K562 (cell line): Measurements from ENCODE around the gene TNFAIP3. TPM values are rescaled to one million over a fixed set of nuclear protein-coding genes. Genes with fewer than 3 reads are reported as not detected.

Source experiments
- ATF4 ChIP-seq: fragments of 450-650 bp; formaldehyde crosslinking; IDR thresholded peaks from 2 replicates; pipeline ENCODE4 v1.4.0; 2022; ENCODE audit warnings: mild to moderate bottlenecking, moderate library complexity
- CEBPG ChIP-seq, 3 experiments: fragments of 200-800 bp in 1 of 3; sonication (Bioruptor generic) in 1 of 3; sonication (generic) in 1 of 3; formaldehyde crosslinking in 1 of 3; IDR thresholded peaks in 2 of 3; conservative IDR thresholded peaks in 1 of 3; 2 replicates each; pipeline versions ENCODE4 v1.6.1 to v1.8.0; 2016 to 2022; ENCODE audit warnings: missing compliant biosample characterization in 2 of 3, missing genetic modification characterization in 2 of 3, mild to moderate bottlenecking in 1 of 3, missing genetic modification reagents in 1 of 3
- CXXC5 ChIP-seq: fragments of 250-450 bp; sonication (Bioruptor Pico); IDR thresholded peaks from 2 replicates; pipeline ENCODE4 v1.8.0; 2022; ENCODE audit warnings: inconsistent platforms, mild to moderate bottlenecking, moderate library complexity
- FOXM1 ChIP-seq, 2 experiments: fragments of 450-650 bp in 1 of 2; sonication (generic) in 1 of 2; formaldehyde crosslinking in 1 of 2; IDR thresholded peaks; 2 replicates each; pipeline versions ENCODE4 v1.6.1 to v1.9.0; 2017 to 2022; ENCODE audit warnings: low read depth in 2 of 2, mild to moderate bottlenecking in 2 of 2, missing genetic modification reagents in 1 of 2, moderate library complexity in 1 of 2
- KLF16 ChIP-seq: IDR thresholded peaks from 2 replicates; pipeline ENCODE4 v1.6.1; 2016; ENCODE audit warnings: antibody characterized with exemption
- MAZ ChIP-seq, 2 experiments: fragments of 450-650 bp in 1 of 2; sonication (generic) in 1 of 2; formaldehyde crosslinking; IDR thresholded peaks in 1 of 2; conservative IDR thresholded peaks in 1 of 2; 2 replicates each; pipeline versions ENCODE4 v1.4.0 to v1.5.0; 2020; ENCODE audit warnings: mild to moderate bottlenecking in 1 of 2, missing genetic modification reagents in 1 of 2
- MBD2 ChIP-seq: sonication (generic); IDR thresholded peaks from 2 replicates; pipeline ENCODE4 v1.6.1; 2016; ENCODE audit warnings: low read depth, borderline replicate concordance
- MTA3 ChIP-seq: fragments of 450-650 bp; formaldehyde crosslinking; IDR thresholded peaks from 2 replicates; pipeline ENCODE4 v1.6.1; 2017; ENCODE audit warnings: mild to moderate bottlenecking, borderline replicate concordance
- NCOA6 ChIP-seq: fragments of 450-650 bp; IDR thresholded peaks from 2 replicates; pipeline ENCODE4 v1.6.1; 2017; ENCODE audit warnings: mild to moderate bottlenecking
- SP1 ChIP-seq: sonication (generic); formaldehyde crosslinking; IDR thresholded peaks from 2 replicates; pipeline ENCODE4 v1.8.1; 2022; ENCODE audit warnings: mild to moderate bottlenecking, missing genetic modification reagents
- SRSF3 ChIP-seq: fragments of 200-400 bp; formaldehyde crosslinking; IDR thresholded peaks from 2 replicates; pipeline ENCODE4 v1.6.1; 2016; ENCODE audit warnings: mild to moderate bottlenecking, low read length, moderate library complexity; ENCODE audit not compliant: insufficient read depth
- TBP ChIP-seq: optimal IDR thresholded peaks from 2 replicates; pipeline ENCODE3; 2011; ENCODE audit warnings: low read depth, low read length, improper control_type of control experiment
- TEAD4 ChIP-seq, 2 experiments: sonication (generic) in 1 of 2; formaldehyde crosslinking in 1 of 2; IDR thresholded peaks; 2 replicates each; pipeline versions ENCODE4 v1.6.1 to v1.8.0; 2012 to 2022; ENCODE audit warnings: borderline replicate concordance in 1 of 2, inconsistent platforms in 1 of 2, low read length in 1 of 2, mild to moderate bottlenecking in 1 of 2, missing genetic modification reagents in 1 of 2
- ZNF584 ChIP-seq: fragments of 200-800 bp; sonication (Bioruptor generic); IDR thresholded peaks from 2 replicates; pipeline ENCODE4 v1.6.1; 2016; ENCODE audit warnings: low read depth, mild to moderate bottlenecking, missing genetic modification characterization, missing compliant biosample characterization
- ZNF740 ChIP-seq, 3 experiments: fragments of 200-800 bp in 1 of 3; sonication (Bioruptor generic) in 1 of 3; sonication (generic) in 1 of 3; formaldehyde crosslinking in 1 of 3; IDR thresholded peaks; 2 replicates each; pipeline versions ENCODE4 v1.6.1 to v1.8.0; 2016 to 2022; ENCODE audit warnings: mild to moderate bottlenecking in 2 of 3, missing compliant biosample characterization in 2 of 3, missing genetic modification characterization in 2 of 3, missing genetic modification reagents in 1 of 3
- polyA plus RNA-seq, 8 experiments: library from polyadenylated mRNA; depleted of rRNA in 4 of 8; stranded (reverse) in 5 of 8; unstranded in 3 of 8; fragments of >200 nt; fragmentation: Nextera tagmentation in 2 of 8; fragmentation: Illumina TruSeq in 1 of 8; extraction: Ambion mirVana in 2 of 8; extraction: Trizol in 1 of 8; gene quantifications; 2 replicates each; pipeline versions ENCODE4 v1.2.1 to v1.2.3, GENCODE V29; 2011 to 2014; ENCODE audit warnings: inconsistent platforms in 1 of 8, missing spikeins in 1 of 8
- total RNA-seq, 7 experiments: library from RNA; depleted of rRNA in 6 of 7; stranded (reverse); fragments of >200 nt in 6 of 7; fragmentation: Illumina TruSeq in 2 of 7; extraction: Trizol in 2 of 7; gene quantifications; 2 replicates each; pipeline versions ENCODE4 v1.2.1 to v1.2.3, GENCODE V29; 2011 to 2021; ENCODE audit warnings: low replicate concordance in 1 of 7

TNFAIP3 gene
- total and polyA plus RNA-seq, 9 of the 15 experiments (the other 6 are each of a cell fraction or from before 2014, with no cell fraction given), result 0.79 to 17.0 (median 6.4) TPM

- TF ChIP-seq ZNF740 (CRISPR knock-in tag; IDR thresholded peaks at IDR 0.05) (0 out of 2 replicates have a peak, but pooled peaks have one; percentile 4), ZNF740 (tag; IDR thresholded peaks at IDR 0.05) (0 out of 4 replicates have a peak, but pooled peaks of 1 of the 2 experiments have one; percentile 58), ZNF584 (peak; percentile 90), NCOA6 (no peak), FOXM1 (IDR thresholded peaks at IDR 0.05; ENCODE audit: low read depth) (peak; percentile 52), FOXM1 (CRISPR knock-in tag; IDR thresholded peaks at IDR 0.05; ENCODE audit: low read depth) (no peak), SRSF3 (no peak), MAZ (CRISPR knock-in tag; conservative IDR thresholded peaks at IDR 0.05 in 1 of 2, IDR thresholded peaks at IDR 0.05 in 1 of 2) (peak in 1 of 2 experiments; percentile 60; a peak in 2 of 4 replicates), KLF16 (peak; percentile 4; the same call in 1 of the 2 replicates), MTA3 (peak; percentile 92), TBP (peak; percentile 25), MBD2 (0 out of 2 replicates have a peak, but pooled peaks have one; percentile 5), CXXC5 (peak; percentile 80), CEBPG (CRISPR knock-in tag; IDR thresholded peaks at IDR 0.05) (peak; percentile 100), CEBPG (tag; conservative IDR thresholded peaks at IDR 0.05 in 1 of 2, IDR thresholded peaks at IDR 0.05 in 1 of 2) (peak; percentile 100), ATF4 (CRISPR knock-in tag) (peak; percentile 99), SP1 (CRISPR knock-in tag) (peak; percentile 42; the same call in 1 of the 2 replicates), TEAD4 (IDR thresholded peaks at IDR 0.05; ENCODE audit: low read length) (peak; percentile 90), TEAD4 (CRISPR knock-in tag; IDR thresholded peaks at IDR 0.05; ENCODE audit: borderline replicate concordance) (no peak)
These were observed 37.1 kb downstream of the TNFAIP3 start (continued) for GRCh38 chr6:137903933-137904821.
